ENCODE data around the gene NOTCH2.

DNA sequence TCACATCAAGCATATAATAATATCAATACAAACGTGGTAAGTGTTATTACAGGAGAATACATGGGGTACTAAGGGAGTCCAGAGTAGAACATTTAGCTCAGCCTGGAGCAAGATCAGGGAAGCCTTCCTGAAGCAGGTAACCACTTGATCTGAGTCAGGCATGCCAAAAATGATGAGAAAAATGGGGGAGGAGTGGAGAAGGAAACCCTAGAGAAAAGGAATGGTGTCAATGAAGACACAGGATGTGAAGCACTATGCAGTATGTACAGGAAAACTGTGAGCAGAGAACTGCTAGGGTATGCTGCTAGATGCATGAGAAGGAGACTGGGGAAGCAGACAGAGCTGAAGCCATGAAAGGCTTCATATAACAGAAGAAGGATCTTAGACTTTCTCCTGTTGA, 84.7 kb downstream of the NOTCH2 start:
- TF ChIP-seq, protein P1, sequence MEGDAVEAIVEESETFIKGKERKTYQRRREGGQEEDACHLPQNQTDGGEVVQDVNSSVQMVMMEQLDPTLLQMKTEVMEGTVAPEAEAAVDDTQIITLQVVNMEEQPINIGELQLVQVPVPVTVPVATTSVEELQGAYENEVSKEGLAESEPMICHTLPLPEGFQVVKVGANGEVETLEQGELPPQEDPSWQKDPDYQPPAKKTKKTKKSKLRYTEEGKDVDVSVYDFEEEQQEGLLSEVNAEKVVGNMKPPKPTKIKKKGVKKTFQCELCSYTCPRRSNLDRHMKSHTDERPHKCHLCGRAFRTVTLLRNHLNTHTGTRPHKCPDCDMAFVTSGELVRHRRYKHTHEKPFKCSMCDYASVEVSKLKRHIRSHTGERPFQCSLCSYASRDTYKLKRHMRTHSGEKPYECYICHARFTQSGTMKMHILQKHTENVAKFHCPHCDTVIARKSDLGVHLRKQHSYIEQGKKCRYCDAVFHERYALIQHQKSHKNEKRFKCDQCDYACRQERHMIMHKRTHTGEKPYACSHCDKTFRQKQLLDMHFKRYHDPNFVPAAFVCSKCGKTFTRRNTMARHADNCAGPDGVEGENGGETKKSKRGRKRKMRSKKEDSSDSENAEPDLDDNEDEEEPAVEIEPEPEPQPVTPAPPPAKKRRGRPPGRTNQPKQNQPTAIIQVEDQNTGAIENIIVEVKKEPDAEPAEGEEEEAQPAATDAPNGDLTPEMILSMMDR (IDR thresholded peaks at IDR 0.05): no peak
- no peak for TF ChIP-seq POLR2A (IDR thresholded peaks at IDR 0.05)

Data from adrenal gland (tissue), 5 donors.